PC-3 (cell line): ENCODE measurements around the gene NSRP1. TPM values are rescaled to one million over a fixed set of nuclear protein-coding genes. Genes with fewer than 3 reads are reported as not detected.

Experiments used
- ATAC-seq: fragments of 200-7000 bp; cut with Tn5 transposase; 2 replicates; pipeline ENCODE4 v1.9.1; 2020; ENCODE audit warnings: mild to moderate bottlenecking, moderate library complexity
- BruUV-seq: library from RNA; stranded (reverse); fragments of 400-500 nt; replicated peaks from 2 replicates; lab custom pipeline; 2021; lab: Mats Ljungman, UMichigan
- CTCF ChIA-PET: fragments of 300-600 bp; sonication (Branson Sonifier 250); formaldehyde crosslinking; loops from one replicate; lab custom pipeline; 2022; ENCODE audit warnings: antibody characterized with exemption; lab: Charles Lee
- POLR2A ChIA-PET: fragments of 300-600 bp; sonication (Branson Sonifier 250); formaldehyde crosslinking; loops from one replicate; lab custom pipeline; 2022; ENCODE audit warnings: antibody characterized with exemption; ENCODE audit not compliant: unreplicated experiment; lab: Charles Lee
- DNase-seq: peaks from one replicate; pipeline ENCODE4 v3.0.0-alpha.2; 2015
- H2AFZ ChIP-seq: fragments of 300-600 bp; sonication (generic); 2 replicates; pipeline ENCODE4 v1.6.0; 2016; ENCODE audit warnings: antibody characterized with exemption, low read length
- H3F3A ChIP-seq: fragments of 300-600 bp; sonication (generic); one replicate; pipeline ENCODE4 v1.6.0; 2017; ENCODE audit warnings: antibody characterized with exemption, low read length, control low read depth, mild to moderate bottlenecking; ENCODE audit not compliant: unreplicated experiment
- H3K27ac ChIP-seq: fragments of 300-600 bp; sonication (generic); 2 replicates; pipeline ENCODE4 v1.5.1; 2016; ENCODE audit warnings: mild to moderate bottlenecking, low read length
- H3K27me3 ChIP-seq: fragments of 300-600 bp; sonication (generic); 2 replicates; pipeline ENCODE4 v1.6.1; 2016; ENCODE audit warnings: low read length, mixed read lengths
- H3K36me3 ChIP-seq: fragments of 300-600 bp; sonication (generic); 2 replicates; pipeline ENCODE4 v1.6.1; 2016; ENCODE audit warnings: low read depth, mixed run types, low read length, mixed read lengths
- H3K4me1 ChIP-seq: fragments of 300-600 bp; sonication (generic); 2 replicates; pipeline ENCODE4 v1.5.1; 2016; ENCODE audit warnings: low read length; ENCODE audit not compliant: insufficient read depth
- H3K4me2 ChIP-seq: fragments of 300-600 bp; sonication (generic); 2 replicates; pipeline ENCODE4 v1.6.0; 2016; ENCODE audit warnings: low read length
- H3K4me3 ChIP-seq: fragments of 300-600 bp; sonication (generic); 2 replicates; pipeline ENCODE4 v1.5.1; 2016; ENCODE audit warnings: mild to moderate bottlenecking, low read length, mixed read lengths
- H3K79me2 ChIP-seq: fragments of 300-600 bp; sonication (generic); 2 replicates; pipeline ENCODE4 v1.6.1; 2017; ENCODE audit warnings: low read length, mixed read lengths
- H3K9ac ChIP-seq: fragments of 300-600 bp; sonication (generic); 2 replicates; pipeline ENCODE4 v1.6.0; 2016; ENCODE audit warnings: mild to moderate bottlenecking, low read length
- H3K9me2 ChIP-seq: fragments of 300-600 bp; sonication (generic); replicated peaks from 2 replicates; pipeline ENCODE4 v1.6.1; 2016; ENCODE audit warnings: mixed run types, low read length, mixed read lengths
- H3K9me3 ChIP-seq: fragments of 300-600 bp; sonication (generic); 2 replicates; pipeline ENCODE4 v1.6.1; 2016; ENCODE audit warnings: low read length, mixed read lengths
- H4K20me1 ChIP-seq: fragments of 300-600 bp; sonication (generic); 2 replicates; pipeline ENCODE4 v1.6.1; 2016; ENCODE audit warnings: low read length, mixed read lengths
- CTCF ChIP-seq: fragments of 300-600 bp; sonication (generic); conservative IDR thresholded peaks from 2 replicates; pipeline ENCODE4 v1.5.1; 2017; ENCODE audit warnings: antibody characterized with exemption, low read depth, mild to moderate bottlenecking, low read length
- EZH2 ChIP-seq: fragments of 300-600 bp; sonication (generic); IDR thresholded peaks from one replicate; pipeline ENCODE4 v1.6.1; 2017; ENCODE audit warnings: antibody characterized with exemption, mild to moderate bottlenecking, low read length; ENCODE audit not compliant: unreplicated experiment
- EZH2phosphoT487 ChIP-seq: fragments of 300-600 bp; sonication (generic); IDR thresholded peaks from 2 replicates; pipeline ENCODE4 v1.6.1; 2018; ENCODE audit warnings: mild to moderate bottlenecking, antibody characterized with exemption, low read length, borderline replicate concordance
- intact Hi-C: fragments of 100-400 bp; cut with micrococcal nuclease; formaldehyde crosslinking; loops from 2 replicates; pipeline ENCODE4 v1.9.0; 2023
- total RNA-seq: library from RNA; depleted of rRNA; stranded (reverse); fragments of >200 nt; gene quantifications from 2 replicates; pipeline ENCODE4 v1.2.3, GENCODE V29; 2014

The NSRP1 gene
- total RNA-seq, 1 experiment from 2014 or later = 6.4 TPM

DNA sequence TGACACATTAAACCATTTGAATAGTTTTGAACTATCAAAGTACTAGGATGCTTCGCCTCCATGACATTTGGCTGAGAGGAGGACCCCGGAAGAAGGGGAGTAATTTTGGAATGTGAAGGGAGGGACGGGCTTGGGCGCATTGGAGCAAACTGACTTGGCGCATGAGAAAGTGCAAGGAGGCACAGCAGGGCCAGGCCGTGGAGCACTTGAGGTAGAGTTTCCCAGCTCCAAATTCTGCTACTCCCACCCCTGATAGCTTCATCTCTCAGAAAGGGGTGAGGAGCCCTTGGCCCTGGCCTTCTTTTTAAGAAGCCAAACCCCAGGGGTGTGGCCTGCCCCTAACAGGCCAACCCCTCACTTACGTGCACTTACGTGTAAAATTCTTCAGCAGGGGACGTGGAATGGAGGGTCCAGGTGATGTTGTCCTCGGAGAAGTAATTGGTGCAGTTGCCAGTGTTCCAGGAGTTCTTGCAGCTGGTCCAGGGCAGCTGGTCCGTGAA is 101.2 kb downstream of the NSRP1 start:
- DNase-seq (no peak), ATAC-seq (no peak)
- no peak overlapping the region for H2AFZ ChIP-seq
- H3K36me3 ChIP-seq = no peaks in the 10 kb centered on the region
- no peaks in the 10 kb centered on the region for H3K27me3 ChIP-seq
- H3K27ac ChIP-seq = no peak overlapping the region
- H3K79me2 ChIP-seq = no peaks in the 10 kb centered on the region
- H3K9me3 ChIP-seq = no peaks in the 10 kb centered on the region
- no TSS peak for BruUV-seq
- no peaks in the 10 kb centered on the region for H3F3A ChIP-seq
- no peak overlapping the region for H3K4me3 ChIP-seq
- intact Hi-C loops = no loop called here
- ChIA-PET POLR2A (no interaction called here), CTCF (no interaction called here)
- TF ChIP-seq EZH2 = no peak
- TF ChIP-seq CTCF = no peak
- no peak for TF ChIP-seq EZH2phosphoT487
- H4K20me1 ChIP-seq = no peaks in the 10 kb centered on the region
- no peak overlapping the region for H3K4me2 ChIP-seq
- no peaks in the 10 kb centered on the region for H3K9me2 ChIP-seq
- H3K4me1 ChIP-seq = no peaks in the 10 kb centered on the region
- H3K9ac ChIP-seq = no peak overlapping the region

- CTCF ChIA-PET = no interaction called here
- Histone ChIP-seq H3K27me3 (no peaks in the 10 kb centered on the region), H3K36me3 (no peaks in the 10 kb centered on the region), H3K27ac (no peak overlapping the region), H3K9ac (no peak overlapping the region), H3K79me2 (no peaks in the 10 kb centered on the region), H3K9me3 (no peaks in the 10 kb centered on the region), H3F3A (no peaks in the 10 kb centered on the region), H3K4me3 (no peak overlapping the region), H3K4me2 (no peak overlapping the region), H2AFZ (no peak overlapping the region), H3K9me2 (no peaks in the 10 kb centered on the region), H4K20me1 (no peaks in the 10 kb centered on the region), H3K4me1 (no peaks in the 10 kb centered on the region)
- TF ChIP-seq EZH2phosphoT487 (no peak), EZH2 (no peak), CTCF (no peak)
- no peak for DNase-seq
- ATAC-seq = no peak
- POLR2A ChIA-PET = no interaction called here
- BruUV-seq = no TSS peak
- intact Hi-C loops = no loop called here
Observed at GRCh38 chr17:30218799-30219198, 102.2 kb downstream of the NSRP1 start.

- TF ChIP-seq EZH2 = no peak
- no peak for TF ChIP-seq CTCF
- TF ChIP-seq EZH2phosphoT487 = no peak
- intact Hi-C loops = no loop called here
- BruUV-seq = no TSS peak
- H3F3A ChIP-seq = no peaks in the 10 kb centered on the region
- no peaks in the 10 kb centered on the region for H3K79me2 ChIP-seq
- no peak overlapping the region for H3K9ac ChIP-seq
- no peak for ATAC-seq
- H3K9me3 ChIP-seq = no peaks in the 10 kb centered on the region
- no peaks in the 10 kb centered on the region for H3K27me3 ChIP-seq
- H3K4me3 ChIP-seq = no peak overlapping the region
- H3K4me2 ChIP-seq = no peak overlapping the region
- no peaks in the 10 kb centered on the region for H3K4me1 ChIP-seq
- DNase-seq = no peak
- POLR2A ChIA-PET = no interaction called here
- CTCF ChIA-PET = no interaction called here
- no peaks in the 10 kb centered on the region for H3K36me3 ChIP-seq
- no peak overlapping the region for H3K27ac ChIP-seq
- H3K9me2 ChIP-seq = no peaks in the 10 kb centered on the region
- no peak overlapping the region for H2AFZ ChIP-seq
- no peaks in the 10 kb centered on the region for H4K20me1 ChIP-seq
Observed at GRCh38 chr17:30219315-30219714, 102.7 kb downstream of the NSRP1 start.
